Measurements from ENCODE around the gene TPCN2.

Gene TPCN2

GRCh38 chr11:69140635-69141034 lies 91.9 kb downstream of the TPCN2 start:
- TF ChIP-seq ISL1 (CRISPR knock-in tag; IDR thresholded peaks at IDR 0.05) (no peak), CREB5 (CRISPR knock-in tag; IDR thresholded peaks at IDR 0.05; ENCODE audit: low read depth) (no peak), PATZ1 (CRISPR knock-in tag; IDR thresholded peaks at IDR 0.05; ENCODE audit: borderline replicate concordance) (no peak), CSDC2 (CRISPR knock-in tag; IDR thresholded peaks at IDR 0.05) (no peak), BACH2 (CRISPR knock-in tag; IDR thresholded peaks at IDR 0.05; ENCODE audit: borderline replicate concordance) (no peak), ZFP30 (CRISPR knock-in tag; IDR thresholded peaks at IDR 0.05) (no peak)
- ATAC-seq, result no peak

- no peak for ATAC-seq
- TF ChIP-seq SNAI2 (CRISPR knock-in tag; IDR thresholded peaks at IDR 0.05), result no peak
- TF ChIP-seq RARB (CRISPR knock-in tag; IDR thresholded peaks at IDR 0.05), result no peak
- TF ChIP-seq GLIS3 (CRISPR knock-in tag; IDR thresholded peaks at IDR 0.05), result no peak
- no peak for TF ChIP-seq PATZ1 (CRISPR knock-in tag; IDR thresholded peaks at IDR 0.05; ENCODE audit: borderline replicate concordance)
- TF ChIP-seq ARNTL (CRISPR knock-in tag; IDR thresholded peaks at IDR 0.05; ENCODE audit: borderline replicate concordance, low read depth), result no peak
- no peak for TF ChIP-seq ESRRG (CRISPR knock-in tag; IDR thresholded peaks at IDR 0.05)
- no peak for TF ChIP-seq PPARA (CRISPR knock-in tag; IDR thresholded peaks at IDR 0.05; ENCODE audit: borderline replicate concordance)
- TF ChIP-seq ZNF70 (CRISPR knock-in tag; IDR thresholded peaks at IDR 0.05), result no peak
- TF ChIP-seq TCF4 (CRISPR knock-in tag; IDR thresholded peaks at IDR 0.05; ENCODE audit: borderline replicate concordance), result no peak
- TF ChIP-seq POU6F1 (CRISPR knock-in tag; IDR thresholded peaks at IDR 0.05; ENCODE audit: borderline replicate concordance, low read depth), result no peak
Measured at GRCh38 chr11:69141742-69142141, 93.0 kb downstream of the TPCN2 start.

GRCh38 chr11:69142895-69143294 lies 94.2 kb downstream of the TPCN2 start:
- TF ChIP-seq SNAI2 (CRISPR knock-in tag; IDR thresholded peaks at IDR 0.05) (no peak), ISL1 (CRISPR knock-in tag; IDR thresholded peaks at IDR 0.05) (no peak), PATZ1 (CRISPR knock-in tag; IDR thresholded peaks at IDR 0.05; ENCODE audit: borderline replicate concordance) (no peak), ZNF565 (CRISPR knock-in tag; conservative IDR thresholded peaks at IDR 0.05; ENCODE audit: low read depth) (no peak), TSHZ2 (CRISPR knock-in tag; IDR thresholded peaks at IDR 0.05) (no peak), ARNTL (CRISPR knock-in tag; IDR thresholded peaks at IDR 0.05; ENCODE audit: borderline replicate concordance, low read depth) (no peak), ZC3H10 (CRISPR knock-in tag; IDR thresholded peaks at IDR 0.05) (no peak), GLIS3 (CRISPR knock-in tag; IDR thresholded peaks at IDR 0.05) (no peak), ZNF70 (CRISPR knock-in tag; IDR thresholded peaks at IDR 0.05) (no peak), ESRRG (CRISPR knock-in tag; IDR thresholded peaks at IDR 0.05) (no peak), RARB (CRISPR knock-in tag; IDR thresholded peaks at IDR 0.05) (no peak), POU6F1 (CRISPR knock-in tag; IDR thresholded peaks at IDR 0.05; ENCODE audit: borderline replicate concordance, low read depth) (no peak), PPARA (CRISPR knock-in tag; IDR thresholded peaks at IDR 0.05; ENCODE audit: borderline replicate concordance) (no peak), ZFP30 (CRISPR knock-in tag; IDR thresholded peaks at IDR 0.05) (no peak), CSDC2 (CRISPR knock-in tag; IDR thresholded peaks at IDR 0.05) (no peak), TOX (CRISPR knock-in tag; IDR thresholded peaks at IDR 0.05; ENCODE audit: borderline replicate concordance) (no peak), ZNF8 (CRISPR knock-in tag; IDR thresholded peaks at IDR 0.05) (no peak), TCF4 (CRISPR knock-in tag; IDR thresholded peaks at IDR 0.05; ENCODE audit: borderline replicate concordance) (no peak), ZFP3 (CRISPR knock-in tag; IDR thresholded peaks at IDR 0.05) (no peak)
- no peak for ATAC-seq
